ENCODE measurements around the gene SEBOX. TPM values are rescaled to one million over a fixed set of nuclear protein-coding genes. Genes with fewer than 3 reads are reported as not detected.
A peak's percentile ranks its signal among the peaks of the same experiment; 100 is the strongest.

The SEBOX gene
- total RNA-seq, 1 donor = not detected

GRCh38 chr17:28365487-28365886 is 488 bp upstream of the SEBOX start:
- TF ChIP-seq CTCF (IDR thresholded peaks at IDR 0.05; ENCODE audit: insufficient read depth, low read length) = no peak
- DNase-seq (ENCODE audit: low read depth) = no peak
- H3K4me3 ChIP-seq (ENCODE audit: low read depth, low read length) = no peak overlapping the region

GRCh38 chr17:28363776-28364650 is 986 bp downstream of the SEBOX start:
- DNase-seq (ENCODE audit: low read depth) = no peak
- no peak for TF ChIP-seq CTCF (IDR thresholded peaks at IDR 0.05; ENCODE audit: insufficient read depth, low read length)
- H3K4me3 ChIP-seq (ENCODE audit: low read depth, low read length) = no peak overlapping the region

GRCh38 chr17:28363186-28363585 is 1.8 kb downstream of the SEBOX start:
- no peak for TF ChIP-seq CTCF (IDR thresholded peaks at IDR 0.05; ENCODE audit: insufficient read depth, low read length)
- no peak overlapping the region for H3K4me3 ChIP-seq (ENCODE audit: low read depth, low read length)
- no peak for DNase-seq (ENCODE audit: low read depth)

GRCh38 chr17:28357901-28358197 is 7.2 kb downstream of the SEBOX start:
- peak overlapping the region; percentile 96 for H3K4me3 ChIP-seq (ENCODE audit: low read depth, low read length)
- TF ChIP-seq CTCF (IDR thresholded peaks at IDR 0.05; ENCODE audit: insufficient read depth, low read length) = no peak
- DNase-seq (ENCODE audit: low read depth) = no peak

- H3K4me3 ChIP-seq (ENCODE audit: low read depth, low read length) = peak within 1 kb of the TSS; percentile 96
- peak; percentile 92 for DNase-seq (ENCODE audit: low read depth)
- TF ChIP-seq CTCF (IDR thresholded peaks at IDR 0.05; ENCODE audit: insufficient read depth, low read length) = no peak
Measured at GRCh38 chr17:28357061-28357900, 7.7 kb downstream of the SEBOX start, which contains the start of gene POLDIP2. Gene POLDIP2 (minus strand): TSS chr17:28357527. CDS start chr17:28357448, 79 bp downstream.

- TF ChIP-seq CTCF (IDR thresholded peaks at IDR 0.05; ENCODE audit: insufficient read depth, low read length) = no peak
- DNase-seq (ENCODE audit: low read depth) = no peak
- no peak overlapping the region for H3K4me3 ChIP-seq (ENCODE audit: low read depth, low read length)
Measured at GRCh38 chr17:28350271-28350670, 14.7 kb downstream of the SEBOX start.
